ENCODE results near the gene BMPER. TPM values are rescaled to one million over a fixed set of nuclear protein-coding genes. Genes with fewer than 3 reads are reported as not detected.

BMPER gene
- total RNA-seq, 1 experiment from 2014 or later, result not detected

GRCh38 chr7:34074421-34074820, 169.1 kb downstream of the BMPER start:
- Histone ChIP-seq H3K27me3 (replicated peaks; ENCODE audit: control insufficient read depth, insufficient read depth, low read length) (no peaks in the 10 kb centered on the region), H3K9me3 (no peaks in the 10 kb centered on the region), H3K36me3 (ENCODE audit: control insufficient read depth, insufficient read depth, low read length) (no peaks in the 10 kb centered on the region), H3K4me3 (ENCODE audit: low read depth, low read length) (no peak overlapping the region), H3K4me1 (0 out of 2 replicates have a peak, but pooled peaks cover 4% of the 10 kb centered on the region)
- DNase-seq, result no peak
- CTCF ChIA-PET, result interaction anchor here (0.7 kb wide), 1 partner anchor 100 kb away, joined by 3 read pairs; no protein-coding TSS in a partner anchor
- Mint-ChIP-seq H3K4me1 (ENCODE audit: low read depth, unreplicated experiment) (peaks cover 17% of the 10 kb centered on the region), H3K36me3 (ENCODE audit: insufficient read depth, unreplicated experiment) (no peaks in the 10 kb centered on the region), H3K27ac (ENCODE audit: unreplicated experiment) (no peak overlapping the region), H3K27me3 (ENCODE audit: insufficient read depth, unreplicated experiment) (peaks cover 5% of the 10 kb centered on the region), H3K4me3 (ENCODE audit: unreplicated experiment) (no peak overlapping the region), H3K9me3 (ENCODE audit: unreplicated experiment) (no peaks in the 10 kb centered on the region)
- intact Hi-C loops (cut with micrococcal nuclease; ENCODE audit: unreplicated experiment), result no loop called here
- POLR2A ChIA-PET, result no interaction called here
- TF ChIP-seq CTCF (IDR thresholded peaks at IDR 0.05; ENCODE audit: insufficient read depth in 1 of 2, low read depth in 1 of 2, low read length in 1 of 2, severe bottlenecking in 1 of 2, unreplicated experiment in 1 of 2), result no peak
- no TSS peak for BruUV-seq (replicated peaks)

- CTCF ChIA-PET, result interaction anchor here (0.7 kb wide), 1 partner anchor 10 kb away, joined by 3 read pairs; no protein-coding TSS in a partner anchor
- DNase-seq, result no peak
- peaks cover 5% of the 10 kb centered on the region for H3K27me3 Mint-ChIP-seq (ENCODE audit: insufficient read depth, unreplicated experiment)
Measured at GRCh38 chr7:34075523-34076370, 170.4 kb downstream of the BMPER start.

GRCh38 chr7:34077168-34077567, 171.8 kb downstream of the BMPER start:
- no peak for TF ChIP-seq CTCF (IDR thresholded peaks at IDR 0.05; ENCODE audit: insufficient read depth in 1 of 2, low read depth in 1 of 2, low read length in 1 of 2, severe bottlenecking in 1 of 2, unreplicated experiment in 1 of 2)
- H3K27me3 Mint-ChIP-seq (ENCODE audit: insufficient read depth, unreplicated experiment), result peaks cover 10% of the 10 kb centered on the region
- ChIA-PET CTCF (no interaction called here), POLR2A (no interaction called here)
- BruUV-seq (replicated peaks), result no TSS peak
- Histone ChIP-seq H3K4me1 (no peaks in the 10 kb centered on the region), H3K36me3 (ENCODE audit: control insufficient read depth, insufficient read depth, low read length) (no peaks in the 10 kb centered on the region), H3K4me3 (ENCODE audit: low read depth, low read length) (no peak overlapping the region), H3K27me3 (replicated peaks; ENCODE audit: control insufficient read depth, insufficient read depth, low read length) (no peaks in the 10 kb centered on the region), H3K9me3 (no peaks in the 10 kb centered on the region)
- DNase-seq, result no peak
- H3K4me3 Mint-ChIP-seq (ENCODE audit: unreplicated experiment), result no peak overlapping the region
- no peaks in the 10 kb centered on the region for H3K9me3 Mint-ChIP-seq (ENCODE audit: unreplicated experiment)
- H3K4me1 Mint-ChIP-seq (ENCODE audit: low read depth, unreplicated experiment), result no peaks in the 10 kb centered on the region
- no peak overlapping the region for H3K27ac Mint-ChIP-seq (ENCODE audit: unreplicated experiment)
- intact Hi-C loops (cut with micrococcal nuclease; ENCODE audit: unreplicated experiment), result no loop called here
- H3K36me3 Mint-ChIP-seq (ENCODE audit: insufficient read depth, unreplicated experiment), result no peaks in the 10 kb centered on the region

More at GRCh38 chr7:34075523-34076370, 170.4 kb downstream of the BMPER start:
- no TSS peak for BruUV-seq (replicated peaks)
- H3K27me3 ChIP-seq (replicated peaks; ENCODE audit: control insufficient read depth, insufficient read depth, low read length), result no peaks in the 10 kb centered on the region
- no peak for TF ChIP-seq CTCF (IDR thresholded peaks at IDR 0.05; ENCODE audit: insufficient read depth in 1 of 2, low read depth in 1 of 2, low read length in 1 of 2, severe bottlenecking in 1 of 2, unreplicated experiment in 1 of 2)
- H3K4me3 ChIP-seq (ENCODE audit: low read depth, low read length), result no peak overlapping the region
- H3K27ac Mint-ChIP-seq (ENCODE audit: unreplicated experiment), result no peak overlapping the region
- H3K9me3 ChIP-seq, result no peaks in the 10 kb centered on the region
- POLR2A ChIA-PET, result no interaction called here
- no peaks in the 10 kb centered on the region for H3K9me3 Mint-ChIP-seq (ENCODE audit: unreplicated experiment)
- intact Hi-C loops (cut with micrococcal nuclease; ENCODE audit: unreplicated experiment), result no loop called here
- no peaks in the 10 kb centered on the region for H3K36me3 ChIP-seq (ENCODE audit: control insufficient read depth, insufficient read depth, low read length)
- no peaks in the 10 kb centered on the region for H3K36me3 Mint-ChIP-seq (ENCODE audit: insufficient read depth, unreplicated experiment)
- no peaks in the 10 kb centered on the region for H3K4me1 ChIP-seq
- H3K4me3 Mint-ChIP-seq (ENCODE audit: unreplicated experiment), result no peak overlapping the region
- peaks cover 4% of the 10 kb centered on the region for H3K4me1 Mint-ChIP-seq (ENCODE audit: low read depth, unreplicated experiment)
